Activated CD4-positive, alpha-beta T cell treated with anti-CD3 and anti-CD28 coated beads, Interleukin-2, amount 50 U/mL, for 24 hours (primary cell): Measurements from ENCODE around the gene RAB42.
"Not testable (repeated sequence)": the region's sequence is repeated elsewhere in the genome, so short reads cannot be mapped to it uniquely, and the experiment has no call there.

Experiments
- DNase-seq, 2 donors: peaks; one replicate each; pipeline ENCODE4 v3.0.0-alpha.2; 2020; ENCODE audit warnings: low read depth in 1 of 2, low spot score in 1 of 2

RAB42 gene

GRCh38 chr1:28591708-28592320, at the start of gene RAB42:
Gene RAB42, plus strand, starts transcription at chr1:28592265. Its CDS starts 247 bp downstream, at chr1:28592512.
- no peak for DNase-seq

DNA sequence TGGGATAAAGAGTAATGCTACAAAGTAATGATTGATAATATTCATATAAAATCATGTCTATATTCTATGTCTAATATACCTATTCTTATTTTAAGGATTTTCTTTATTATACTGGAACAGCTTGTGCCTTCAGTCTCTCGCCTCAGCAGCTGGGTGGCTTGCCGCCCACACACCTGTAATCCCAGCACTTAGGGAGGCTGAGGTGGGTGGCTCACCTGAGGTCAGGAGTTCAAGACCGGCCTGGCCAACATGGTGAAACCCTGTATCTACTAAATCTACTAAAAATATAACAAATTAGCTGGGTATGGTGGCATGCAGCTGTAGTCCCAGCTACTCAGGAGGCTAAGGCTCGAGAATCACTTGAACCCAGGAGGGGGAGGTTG, 46.8 kb upstream of the RAB42 start:
- no peak for DNase-seq

DNA sequence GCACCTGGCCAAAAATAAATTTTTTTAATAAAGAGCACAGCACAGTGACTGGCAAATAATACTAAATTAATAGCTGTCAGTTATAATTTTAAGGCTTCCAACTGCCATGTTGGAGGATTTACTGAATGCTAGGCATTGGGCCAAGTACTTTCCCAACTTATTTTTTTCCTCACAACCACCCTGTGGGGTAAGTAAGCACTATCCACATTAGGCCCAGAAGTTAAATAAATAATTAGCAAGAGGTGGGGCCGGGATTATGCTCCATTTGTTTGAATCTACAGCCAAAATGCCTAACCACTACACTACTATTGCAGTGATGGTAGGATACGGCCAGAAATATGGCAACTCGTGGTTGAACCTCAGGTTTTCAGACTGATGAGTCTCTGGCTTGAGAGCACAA, 43.7 kb upstream of the RAB42 start:
- DNase-seq: no peak

DNA sequence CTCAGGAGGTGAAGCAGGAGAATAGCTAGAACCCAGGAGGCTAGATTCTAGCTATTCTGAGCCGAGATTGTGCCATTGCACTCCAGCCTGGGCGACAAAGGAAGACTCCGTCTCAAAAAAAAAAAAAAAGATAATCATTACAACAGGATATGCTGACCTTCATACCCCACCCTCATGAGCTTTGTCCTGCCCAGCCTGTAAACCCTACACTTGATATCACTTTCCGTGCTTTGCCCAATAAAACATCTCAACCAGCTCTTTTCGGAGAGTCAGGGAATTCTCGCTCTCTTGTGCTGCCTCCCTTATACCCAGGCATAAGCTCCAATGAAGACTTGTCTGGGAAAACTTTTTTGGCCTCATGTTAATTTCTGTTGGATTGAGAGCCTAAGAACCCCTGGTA, 40.7 kb upstream of the RAB42 start:
- no peak for DNase-seq

DNA sequence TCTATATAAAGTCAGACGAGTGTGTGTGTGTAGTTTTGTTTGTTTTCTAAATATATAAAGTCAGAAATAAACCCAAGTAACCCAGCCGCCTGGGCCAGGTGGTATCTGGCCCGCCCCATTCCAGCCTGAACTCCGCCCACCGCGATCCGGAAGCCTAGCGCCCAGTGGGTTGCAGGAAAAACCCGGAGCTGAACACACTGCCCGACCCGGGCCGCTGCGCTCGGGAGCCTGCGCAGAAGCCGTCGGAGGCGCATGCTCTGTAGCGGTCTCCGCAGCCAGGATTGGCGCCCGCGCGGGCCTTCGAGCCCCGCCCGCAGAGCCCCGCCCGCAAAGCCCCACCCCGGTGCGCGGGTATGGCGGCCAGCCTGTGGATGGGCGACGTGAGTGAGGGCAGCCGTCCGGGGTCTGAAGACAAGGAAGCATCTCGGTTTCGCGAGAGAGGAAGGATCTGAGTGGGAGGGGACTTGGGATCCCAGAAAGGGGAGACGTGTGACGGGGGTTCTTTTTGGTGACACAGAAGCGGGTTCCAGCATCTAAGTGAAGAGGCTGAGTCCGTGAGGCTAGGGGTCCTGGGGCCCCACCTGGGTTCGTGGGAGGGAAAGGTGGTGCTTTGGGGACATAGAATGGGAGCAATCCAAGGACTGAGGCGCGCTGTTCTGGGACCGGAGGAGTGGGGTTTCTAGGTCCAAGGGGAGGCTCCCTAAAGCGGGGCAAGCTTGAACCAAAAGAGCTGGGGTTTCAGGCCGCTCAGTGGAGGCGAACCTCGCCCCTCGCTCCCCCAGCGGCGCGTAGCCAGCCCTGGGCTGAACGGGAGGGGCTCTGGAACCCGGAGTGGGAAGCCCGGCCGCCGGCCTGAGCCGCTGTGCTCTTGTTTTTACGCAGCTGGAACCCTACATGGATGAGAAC, 39.1 kb upstream of the RAB42 start, which contains the start of gene TRNAU1AP:
TSS of gene TRNAU1AP (plus strand) at position 328 of the 906 bp plus-strand sequence. CDS start at position 354, 26 bp downstream.
- peak; percentile 92 to 97 for DNase-seq

DNA sequence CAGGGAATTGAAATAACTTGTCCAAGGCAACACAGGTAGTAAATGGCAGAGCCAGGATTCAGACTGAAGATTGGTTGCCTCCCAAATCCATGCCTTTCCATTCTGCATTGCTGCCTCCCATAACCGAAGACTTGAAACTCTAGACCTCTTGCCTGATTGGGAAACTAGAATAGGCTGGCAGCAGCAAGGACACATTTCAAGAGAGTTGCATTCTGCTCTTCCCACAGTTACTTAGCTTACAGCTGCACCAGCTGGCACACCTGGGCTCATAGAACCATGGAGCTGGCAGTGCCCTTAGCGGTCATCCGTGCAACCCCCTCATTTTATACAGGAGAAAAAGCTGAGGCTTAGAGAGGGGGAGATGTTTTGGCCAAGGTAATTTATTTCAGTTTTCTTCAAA, 31.2 kb upstream of the RAB42 start:
- DNase-seq: no peak

- DNase-seq: no peak
Measured at GRCh38 chr1:28564310-28564709, 27.8 kb upstream of the RAB42 start.

GRCh38 chr1:28565040-28565439, 27.0 kb upstream of the RAB42 start:
- DNase-seq: no peak

DNA sequence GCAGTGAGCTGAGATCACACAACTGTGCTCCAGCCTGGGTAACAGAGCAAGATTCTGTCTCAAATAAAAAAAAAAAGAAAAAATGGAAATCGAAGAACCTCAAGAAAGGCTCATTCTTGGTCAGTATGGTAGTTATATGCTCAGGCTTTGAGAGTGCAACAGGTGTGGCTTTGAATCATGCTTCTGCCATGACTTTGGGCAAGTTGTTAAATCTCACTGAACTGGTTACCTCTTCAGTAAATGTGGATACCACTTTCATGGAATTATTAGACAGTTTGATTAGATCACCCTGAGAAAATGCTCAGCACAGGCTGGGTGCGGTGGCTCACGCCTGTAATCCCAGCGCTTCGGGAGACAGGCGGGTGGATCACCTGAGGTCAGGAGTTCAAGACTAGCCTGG, 26.3 kb upstream of the RAB42 start:
- DNase-seq: no peak

DNA sequence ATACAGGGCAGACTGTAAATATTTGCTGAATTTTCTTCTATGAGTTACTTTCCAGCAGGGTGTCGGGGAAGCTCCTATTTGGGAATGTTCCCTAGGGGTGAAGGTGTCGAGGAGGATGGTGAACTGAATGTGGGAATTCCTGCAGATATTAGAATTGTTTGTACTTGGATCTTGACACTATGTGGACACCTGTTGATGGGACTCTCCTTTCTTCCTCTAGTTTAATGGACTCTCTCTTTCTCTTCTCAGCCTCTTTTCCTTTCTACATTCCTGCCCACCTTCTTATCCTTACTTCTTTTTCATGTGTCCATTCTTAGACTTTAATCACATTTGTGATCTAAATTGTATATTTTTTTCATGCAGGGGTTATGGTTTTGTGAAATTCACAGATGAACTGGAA, 25.1 kb upstream of the RAB42 start:
- no peak for DNase-seq

DNA sequence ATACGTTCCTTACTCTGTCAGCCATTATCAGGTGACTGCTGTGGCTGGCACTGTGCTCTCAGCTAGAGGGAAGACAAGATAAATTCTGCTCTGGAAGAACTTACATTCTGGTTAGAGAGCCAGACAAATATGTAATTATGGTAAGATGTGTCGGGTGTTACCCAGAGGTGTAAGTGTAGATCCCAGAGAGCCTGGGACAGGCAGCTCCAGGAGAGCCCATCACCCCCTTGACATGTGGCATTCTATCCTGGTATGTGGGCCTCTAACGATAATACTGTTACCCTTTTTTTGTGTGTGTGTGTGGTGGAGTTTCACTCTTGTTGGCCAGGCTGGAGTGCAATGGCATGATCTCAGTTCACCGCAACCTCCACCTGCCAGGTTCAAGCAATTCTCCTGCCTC, 20.2 kb upstream of the RAB42 start:
- no peak for DNase-seq

DNA sequence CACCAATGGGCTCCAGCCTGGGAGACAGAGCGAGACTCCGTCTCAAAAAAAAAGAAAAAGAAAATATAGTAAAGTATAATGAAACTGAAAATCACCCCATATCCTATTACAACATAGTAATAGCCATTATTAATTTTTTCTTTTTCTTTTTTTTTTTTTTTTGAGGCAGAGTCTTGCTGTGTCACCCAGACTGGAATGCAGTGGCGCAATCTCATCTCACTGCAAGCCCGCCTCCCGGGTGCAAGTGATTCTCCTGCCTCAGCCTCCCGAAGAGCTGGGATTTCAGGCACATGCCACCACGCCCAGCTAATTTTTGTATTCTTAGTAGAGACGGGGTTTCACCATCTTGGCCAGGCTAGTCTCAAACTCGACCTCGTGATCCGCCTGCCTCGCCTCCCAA, 19.2 kb upstream of the RAB42 start:
- DNase-seq: not testable (repeated sequence)

DNA sequence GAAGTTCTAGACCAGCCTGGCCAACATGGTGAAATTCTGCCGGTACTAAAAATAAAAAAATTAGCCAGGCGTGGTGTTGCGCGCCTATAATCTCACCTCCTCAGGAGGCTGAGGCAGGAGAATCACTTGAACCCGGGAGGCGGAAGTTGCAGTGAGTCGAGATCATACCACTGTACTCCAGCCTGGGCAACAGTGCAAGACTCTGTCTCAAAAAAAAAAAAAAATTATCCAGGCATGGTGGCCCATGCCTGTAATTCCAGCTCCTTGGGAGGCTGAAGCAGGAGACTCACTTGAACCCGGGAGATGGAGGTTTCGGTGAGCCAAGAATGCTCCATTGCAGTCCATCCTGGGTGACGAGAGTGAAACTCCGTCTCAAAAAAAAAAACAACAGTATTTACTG, 18.5 kb upstream of the RAB42 start:
- DNase-seq: no peak

GRCh38 chr1:28577052-28577678, 14.9 kb upstream of the RAB42 start:
- DNase-seq: peak; percentile 35 to 44

DNA sequence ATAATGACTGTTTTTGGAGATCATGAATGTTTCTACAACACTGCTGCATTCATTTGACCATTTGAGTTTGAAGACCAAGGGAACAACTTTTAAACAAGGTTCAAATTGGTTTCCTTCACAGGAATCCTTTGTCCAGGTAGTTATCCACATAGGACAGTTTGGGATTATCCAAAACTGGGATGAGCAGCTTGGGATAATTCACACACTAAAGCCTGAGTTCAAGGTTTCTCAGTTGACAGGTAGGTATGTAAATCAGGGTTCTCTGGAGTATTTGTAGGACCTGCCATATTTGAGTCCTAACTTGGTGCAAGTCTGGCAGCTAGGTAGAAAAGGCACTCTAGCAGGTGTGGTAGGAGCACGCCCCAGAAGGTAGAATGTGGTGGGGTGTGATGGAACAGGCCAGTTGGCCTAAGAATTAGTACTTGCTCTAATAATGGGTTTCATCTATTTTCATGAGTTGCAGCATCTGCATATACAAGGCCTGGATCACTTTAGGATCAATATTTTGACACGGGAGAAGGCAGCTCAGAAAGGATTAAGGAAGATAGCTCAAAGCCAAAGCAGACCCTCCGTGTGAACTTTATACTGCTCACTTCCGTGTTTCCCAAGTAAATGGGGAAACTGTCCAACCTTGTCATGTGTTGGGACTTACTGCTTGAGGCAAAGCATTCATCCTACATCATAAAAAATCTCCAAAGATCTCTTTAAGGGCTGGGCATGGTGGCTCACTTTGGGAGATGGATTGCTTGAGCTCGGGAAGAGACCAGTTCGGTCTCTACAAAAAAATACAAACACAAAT, 14.1 kb upstream of the RAB42 start:
- no peak for DNase-seq

DNA sequence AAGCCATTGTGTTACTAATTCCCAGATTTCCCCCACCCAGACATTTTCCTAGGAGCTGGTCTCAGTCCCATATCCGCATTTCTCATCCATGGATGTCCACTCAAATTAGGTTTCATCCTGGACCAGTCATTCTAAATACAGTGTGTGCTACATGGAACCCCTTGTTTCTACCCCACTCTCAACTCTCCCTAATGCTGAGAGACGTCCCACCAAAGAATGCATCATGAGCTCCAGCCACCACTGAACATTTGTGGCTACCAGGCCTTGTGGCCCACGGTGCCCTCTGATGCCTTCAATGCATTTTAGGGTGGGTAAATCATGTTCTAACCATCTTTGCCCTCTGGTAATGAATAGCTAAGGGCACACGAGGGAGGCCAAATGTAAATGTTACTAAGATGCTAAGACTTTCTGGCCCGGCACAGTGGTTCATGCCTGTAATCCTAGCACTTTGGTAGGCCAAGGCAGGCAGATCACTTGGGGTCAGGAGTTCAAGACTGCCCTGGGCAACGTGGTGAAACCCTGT, 13.3 kb upstream of the RAB42 start:
- no peak for DNase-seq

DNA sequence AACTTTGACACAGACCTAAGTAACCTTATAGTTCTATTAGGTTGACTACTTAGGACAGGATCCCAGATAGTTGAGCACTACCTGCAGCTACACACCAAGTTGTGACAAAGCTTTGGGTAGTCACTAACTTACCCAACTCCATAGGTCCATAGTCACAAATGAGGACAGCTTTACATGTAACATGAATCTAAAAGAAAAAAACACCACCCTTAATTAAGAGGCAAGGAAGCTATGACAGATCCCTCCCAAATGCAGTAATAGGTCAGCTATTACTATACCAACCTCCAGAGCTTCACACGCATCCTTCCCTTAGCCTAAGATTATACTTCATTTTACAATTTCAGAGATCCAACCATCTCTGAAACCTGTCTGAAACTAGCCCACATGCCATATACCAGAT, 12.7 kb upstream of the RAB42 start:
- DNase-seq: no peak

DNA sequence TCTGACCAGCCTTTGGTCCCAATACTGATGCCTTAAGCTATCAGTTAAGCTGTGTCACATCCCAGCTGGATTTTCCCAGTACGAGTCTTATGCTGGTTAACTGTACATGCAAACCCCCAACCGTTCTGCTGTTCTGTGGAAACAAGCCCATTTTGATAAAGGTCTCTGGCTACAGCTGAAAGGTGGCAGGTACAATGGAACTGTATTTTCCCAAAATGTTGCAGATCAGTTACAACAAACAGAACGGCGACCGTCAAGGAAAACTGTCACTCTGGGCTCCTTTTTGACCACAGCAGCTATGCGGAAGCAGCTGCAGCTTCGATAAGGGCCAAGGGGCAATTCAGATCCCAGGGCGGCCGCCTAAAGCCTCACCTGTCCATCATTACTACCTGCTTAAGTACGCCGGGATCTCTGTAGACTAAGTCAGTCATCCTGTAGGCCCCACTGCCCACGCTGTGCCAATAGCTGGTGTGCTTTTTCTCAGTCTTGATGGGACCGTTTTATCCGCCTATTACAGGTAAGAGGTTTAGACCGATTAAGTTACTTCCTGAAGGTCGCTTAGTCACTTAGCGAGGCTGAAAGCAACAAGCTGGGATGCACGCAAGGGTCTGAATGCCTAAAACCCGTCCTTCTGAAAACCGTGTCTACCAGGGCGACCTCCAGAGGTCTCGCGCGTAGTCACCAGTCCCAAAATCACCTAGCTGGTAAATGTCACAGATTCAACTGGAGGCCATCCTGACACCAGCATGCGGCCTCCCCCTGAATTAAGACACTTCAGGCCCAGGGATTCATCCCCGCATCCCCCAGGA, 11.1 kb upstream of the RAB42 start:
- peak; percentile 51 to 53 for DNase-seq

DNA sequence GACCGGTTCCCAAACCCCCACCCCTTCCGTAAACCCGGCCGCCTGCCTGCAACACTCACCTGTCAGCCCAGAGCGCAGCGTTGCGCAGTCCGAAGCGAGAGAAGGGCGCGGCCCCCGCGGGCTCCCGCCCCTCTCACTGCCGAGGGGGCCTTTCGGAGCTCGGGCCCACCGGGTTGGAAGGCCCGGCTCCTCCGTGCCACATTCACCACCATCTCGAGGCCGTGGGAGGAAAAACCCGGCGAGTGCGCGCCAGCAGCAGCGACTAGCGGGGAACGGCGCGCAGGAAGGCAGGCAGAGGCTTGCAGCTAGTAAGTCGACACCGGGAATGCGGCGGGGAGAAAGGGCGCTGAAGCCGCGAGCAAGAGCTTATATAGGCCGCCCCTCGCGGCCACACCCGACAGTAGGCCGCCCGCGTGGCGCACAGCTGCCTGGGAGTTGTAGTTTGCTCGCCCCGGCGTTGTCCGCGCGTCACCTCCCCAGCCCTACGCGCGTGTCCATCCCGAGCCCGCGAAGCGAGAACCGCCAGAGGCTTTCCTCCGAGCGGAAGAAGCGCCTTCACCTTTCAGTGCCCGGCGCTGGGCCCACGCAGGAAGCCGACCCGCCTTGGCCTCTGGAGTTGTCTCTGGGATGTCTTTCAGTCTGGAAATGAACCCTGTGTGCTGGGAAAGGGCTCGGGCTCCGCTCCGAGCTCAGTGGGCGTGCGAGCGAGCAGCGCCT, 10.4 kb upstream of the RAB42 start:
- peak; percentile 91 to 95 for DNase-seq

GRCh38 chr1:28582248-28582615, 9.8 kb upstream of the RAB42 start:
- no peak for DNase-seq
